GM15510 (cell line): Measurements from ENCODE around the gene PIP5K1A.
A peak's percentile ranks its signal among the peaks of the same experiment; 100 is the strongest.

Experiments used
- POLR2A ChIP-seq: IDR thresholded peaks from 3 replicates; pipeline ENCODE4 v1.6.1; 2011; ENCODE audit warnings: borderline replicate concordance; ENCODE audit not compliant: insufficient read length; ENCODE audit errors: extremely low read depth

PIP5K1A gene

DNA sequence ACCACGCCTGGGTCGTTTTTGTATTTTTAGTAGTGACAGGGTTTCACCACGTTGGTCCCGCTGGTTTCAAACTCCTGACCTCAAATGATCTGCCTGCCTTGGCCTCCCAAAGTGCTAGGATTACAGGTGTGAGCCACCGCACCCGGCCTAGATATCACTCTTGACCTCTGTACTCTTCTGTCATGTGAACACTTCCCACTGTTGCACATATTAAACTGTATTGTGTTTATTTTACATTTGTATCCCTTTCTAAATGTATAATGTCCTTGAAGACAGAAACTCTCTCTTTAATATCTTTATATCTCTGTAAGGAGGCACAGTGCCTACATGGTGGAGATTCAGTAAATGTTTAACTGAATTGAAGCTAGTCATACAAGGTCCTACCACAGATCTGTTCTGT is 36.9 kb downstream of the PIP5K1A start:
- no peak for TF ChIP-seq POLR2A

DNA sequence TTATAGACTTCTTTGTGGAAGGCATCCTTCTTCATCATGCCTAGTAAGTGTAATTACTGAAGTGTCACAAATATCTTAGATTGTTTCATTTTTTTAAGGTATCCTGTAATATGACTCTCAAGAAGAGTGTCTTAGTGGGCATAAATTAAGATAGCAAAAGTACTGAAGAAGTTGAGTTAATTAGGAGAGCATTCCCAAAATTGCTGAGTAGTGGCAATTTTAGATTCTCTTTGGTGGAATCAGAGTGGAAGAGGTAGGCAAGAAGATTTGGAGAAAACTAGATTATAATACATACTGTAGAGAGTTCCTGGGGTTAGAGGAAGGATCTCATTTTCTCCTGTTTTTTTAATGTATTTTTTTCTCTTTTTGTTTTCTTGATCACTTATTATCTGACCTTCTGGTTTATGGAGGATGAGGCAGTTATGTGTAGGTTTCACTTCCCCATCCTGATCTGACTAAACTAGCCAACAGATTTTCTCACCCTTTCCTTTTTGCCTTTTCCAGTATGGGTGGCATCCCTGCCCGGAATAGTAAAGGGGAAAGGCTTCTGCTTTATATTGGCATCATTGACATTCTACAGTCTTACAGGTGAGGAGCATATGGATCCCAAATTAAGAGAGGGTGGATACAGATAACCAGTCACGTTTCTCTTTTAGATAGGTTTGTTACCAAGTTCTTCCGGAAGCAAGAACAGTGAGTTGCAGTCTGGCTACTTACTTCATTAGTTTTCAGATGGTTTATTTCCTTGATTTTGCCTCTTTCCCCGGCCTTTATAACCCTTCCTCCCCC is 39.5 kb downstream of the PIP5K1A start:
- no peak for TF ChIP-seq POLR2A

DNA sequence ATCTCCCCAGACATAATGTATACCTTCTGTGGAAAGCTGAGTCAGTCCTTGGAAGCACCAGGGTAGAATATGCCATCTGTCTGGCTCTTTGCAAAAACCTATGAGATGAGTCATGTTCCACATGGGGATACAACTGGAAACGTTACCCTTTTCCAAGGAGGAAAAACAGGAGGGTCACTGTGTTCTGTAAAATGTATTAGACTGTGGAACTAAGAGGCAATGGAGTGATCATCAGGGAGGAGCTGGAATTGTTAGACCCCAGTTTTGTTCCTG is 40.1 kb downstream of the PIP5K1A start:
- no peak for TF ChIP-seq POLR2A

DNA sequence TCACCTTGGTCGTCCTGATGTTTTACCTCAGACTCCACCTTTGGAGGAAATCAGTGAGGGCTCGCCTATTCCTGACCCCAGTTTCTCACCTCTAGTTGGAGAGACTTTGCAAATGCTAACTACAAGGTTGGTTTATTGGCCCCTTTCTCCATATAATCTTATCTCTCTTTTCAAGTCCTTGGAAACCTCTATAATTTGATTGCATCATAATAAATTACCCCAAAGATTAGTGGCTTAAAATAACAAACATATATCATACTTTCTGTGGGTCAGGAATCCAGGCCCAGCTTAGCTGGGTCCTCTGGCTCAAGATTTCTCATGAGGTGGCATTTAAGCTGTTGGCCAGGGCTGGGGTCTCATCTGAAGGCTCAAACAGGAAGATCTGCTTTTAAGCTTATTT is 44.1 kb downstream of the PIP5K1A start:
- no peak for TF ChIP-seq POLR2A

DNA sequence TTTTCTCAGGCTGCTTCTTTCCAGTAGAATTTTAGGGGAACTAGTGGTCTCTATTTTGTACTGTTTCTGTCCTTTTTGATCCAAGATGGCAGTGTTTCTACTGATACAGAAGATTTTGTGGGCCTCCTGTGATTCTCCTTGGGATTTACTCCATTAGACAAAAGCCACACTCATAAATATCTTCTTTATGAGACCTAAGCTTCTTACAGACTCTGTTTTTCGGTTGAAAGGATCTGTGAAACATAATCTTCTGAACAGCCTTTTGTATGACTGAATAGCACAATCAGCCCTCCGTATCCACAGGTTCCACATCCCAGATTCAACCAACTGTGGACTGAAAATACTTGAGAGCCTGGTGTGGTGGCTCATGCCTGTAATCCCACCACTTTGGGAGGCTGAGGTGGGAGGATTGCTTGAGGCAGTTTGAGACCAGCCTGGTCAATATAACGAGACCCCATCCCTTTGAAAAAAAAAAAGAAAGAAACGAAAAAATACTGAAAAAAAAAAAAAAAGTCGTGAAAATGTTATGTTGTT is 45.4 kb downstream of the PIP5K1A start:
- no peak for TF ChIP-seq POLR2A

DNA sequence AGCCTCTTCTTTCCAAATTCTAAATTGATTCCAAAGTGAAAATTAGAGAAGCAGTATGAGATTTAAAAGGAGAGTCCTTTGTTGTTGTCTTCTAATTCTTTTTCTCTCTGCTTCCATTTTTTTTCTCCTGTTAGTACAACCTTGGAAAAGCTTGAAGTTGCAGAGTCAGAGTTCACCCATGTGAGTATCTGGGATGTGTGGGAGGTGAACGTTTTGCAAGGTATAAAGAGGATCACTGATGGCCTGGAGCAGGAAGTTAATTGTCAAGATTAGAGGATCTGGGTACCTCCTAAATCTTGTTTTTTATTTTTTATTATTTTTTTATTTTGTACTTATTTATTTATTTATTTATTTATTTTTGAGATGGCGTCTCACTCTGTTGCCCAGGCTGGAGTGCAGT is 48.4 kb downstream of the PIP5K1A start:
- no peak for TF ChIP-seq POLR2A

DNA sequence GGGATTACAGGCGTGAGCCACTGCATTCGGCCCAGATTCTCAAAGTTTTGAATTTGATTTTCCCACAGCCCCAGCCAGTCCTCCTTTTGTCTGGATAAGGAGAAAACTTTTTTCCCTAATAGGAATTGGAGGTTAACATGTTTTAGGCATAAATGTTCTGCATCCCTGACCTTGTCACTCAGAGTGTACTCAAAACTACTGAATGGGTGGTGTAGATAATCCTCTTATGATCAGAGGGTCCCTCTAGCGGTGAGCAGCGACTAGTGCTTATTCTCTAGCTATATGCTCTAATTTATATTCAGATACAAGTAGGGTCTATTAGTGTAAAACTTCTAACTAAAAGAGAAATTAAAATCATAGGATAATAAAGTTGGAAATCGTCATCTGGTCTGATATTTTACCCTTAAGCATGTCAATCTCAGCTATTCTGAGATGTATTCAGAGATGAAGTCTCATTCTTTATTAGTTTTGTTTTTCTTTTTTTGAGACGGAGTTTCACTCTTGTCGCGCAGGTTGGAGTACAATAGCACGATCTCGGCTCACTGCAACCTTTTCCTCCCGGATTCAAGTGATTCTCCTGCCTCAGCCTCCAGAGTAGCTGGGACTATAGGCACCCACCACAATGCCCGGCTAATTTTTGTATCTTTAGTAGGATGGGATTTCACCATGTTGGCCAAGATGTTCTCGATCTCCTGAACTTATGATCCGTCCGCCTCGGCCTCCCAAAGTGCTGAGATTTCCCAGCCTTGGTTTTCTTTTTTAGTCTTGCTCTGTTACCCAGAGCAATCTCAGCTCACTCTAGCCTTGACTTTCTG is 53.5 kb downstream of the PIP5K1A start:
- TF ChIP-seq POLR2A: no peak

DNA sequence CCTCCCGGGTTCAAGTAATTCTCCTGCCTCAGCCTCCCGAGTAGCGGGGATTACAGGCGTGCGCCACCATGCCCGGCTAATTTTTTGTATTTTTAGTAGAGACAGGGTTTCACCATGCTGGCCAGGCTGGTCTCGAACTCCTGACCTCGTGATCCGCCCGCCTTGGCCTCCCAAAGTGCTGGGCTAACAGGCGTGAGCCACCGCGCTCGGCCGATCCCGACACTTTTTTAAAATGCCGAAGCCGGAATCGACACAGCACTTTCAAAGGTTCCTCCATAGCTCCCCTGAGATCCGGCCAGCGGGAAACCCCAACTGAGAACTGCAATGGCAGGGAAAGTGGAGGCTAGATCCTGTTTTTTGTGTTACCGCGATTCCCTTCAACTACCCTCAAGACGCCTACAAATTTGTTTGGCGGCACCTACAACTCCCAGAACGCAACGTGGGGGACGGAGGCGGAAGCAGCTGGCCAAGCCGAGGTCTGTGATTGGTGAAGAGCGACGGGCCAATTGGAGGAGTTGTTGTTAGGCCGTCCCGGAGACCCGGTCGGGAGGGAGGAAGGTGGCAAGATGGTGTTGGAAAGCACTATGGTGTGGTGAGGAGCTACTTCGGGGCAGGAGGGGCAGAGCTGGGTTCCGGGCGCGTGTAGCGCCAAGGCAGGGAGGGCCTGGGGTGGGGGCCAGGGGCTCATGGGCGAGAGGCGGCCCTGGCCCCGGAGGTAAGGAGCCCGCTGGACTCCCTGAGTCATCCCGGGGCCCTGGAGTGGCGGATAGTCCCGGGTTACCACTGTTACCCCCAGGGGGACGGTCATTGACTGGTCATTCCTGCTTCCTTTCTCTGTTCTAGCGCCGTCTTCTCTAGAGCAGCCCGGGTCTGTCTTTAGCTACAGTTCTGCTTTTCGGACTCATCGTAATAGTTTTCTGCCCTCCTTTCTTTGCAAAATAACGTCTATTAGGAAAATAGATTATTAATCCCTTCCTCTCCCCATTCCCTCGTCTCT is 56.2 kb downstream of the PIP5K1A start, which contains the start of gene PSMD4:
Gene PSMD4, plus strand, starts transcription at position 518 of the 997 bp plus-strand sequence. Its CDS starts 49 bp downstream, at position 567.
- peak; percentile 92 for TF ChIP-seq POLR2A

DNA sequence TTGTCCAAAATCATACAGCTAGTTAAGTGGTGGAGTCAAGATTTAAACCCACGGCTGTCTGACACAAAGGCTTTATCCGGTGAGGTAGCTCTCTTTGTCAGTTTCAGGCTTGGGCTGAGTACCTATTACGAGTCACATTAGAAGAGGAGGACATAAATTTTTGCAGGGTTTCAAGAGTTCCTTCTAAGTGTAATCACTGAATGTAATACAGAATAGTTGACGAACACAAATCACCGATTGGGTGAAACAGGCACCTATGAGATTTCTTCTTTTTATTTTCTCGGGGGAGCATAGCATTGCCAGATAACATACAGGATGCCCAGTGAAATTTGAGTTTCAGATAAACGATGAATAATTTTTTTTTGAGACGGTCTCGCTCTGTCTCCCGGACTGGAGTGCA is 57.0 kb downstream of the PIP5K1A start:
- TF ChIP-seq POLR2A: no peak

DNA sequence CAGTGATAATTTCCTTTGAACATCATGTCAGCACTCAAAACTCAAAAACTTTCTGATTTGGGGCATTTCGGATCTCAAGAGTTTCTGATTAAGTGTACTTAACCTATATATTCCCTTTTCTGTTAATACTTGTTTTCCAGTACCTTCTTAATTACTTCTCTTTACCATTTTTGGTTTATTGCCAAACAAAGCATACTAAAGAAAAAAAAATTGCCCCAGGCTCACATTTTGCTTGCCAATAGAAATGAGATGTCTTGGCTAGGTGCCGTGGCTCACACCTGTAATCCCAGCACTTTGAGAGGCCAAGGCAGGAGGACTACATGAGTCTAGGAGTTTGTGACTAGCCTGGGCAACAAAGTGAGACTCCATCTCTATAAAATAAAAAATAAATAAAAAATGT is 61.0 kb downstream of the PIP5K1A start:
- TF ChIP-seq POLR2A: no peak

DNA sequence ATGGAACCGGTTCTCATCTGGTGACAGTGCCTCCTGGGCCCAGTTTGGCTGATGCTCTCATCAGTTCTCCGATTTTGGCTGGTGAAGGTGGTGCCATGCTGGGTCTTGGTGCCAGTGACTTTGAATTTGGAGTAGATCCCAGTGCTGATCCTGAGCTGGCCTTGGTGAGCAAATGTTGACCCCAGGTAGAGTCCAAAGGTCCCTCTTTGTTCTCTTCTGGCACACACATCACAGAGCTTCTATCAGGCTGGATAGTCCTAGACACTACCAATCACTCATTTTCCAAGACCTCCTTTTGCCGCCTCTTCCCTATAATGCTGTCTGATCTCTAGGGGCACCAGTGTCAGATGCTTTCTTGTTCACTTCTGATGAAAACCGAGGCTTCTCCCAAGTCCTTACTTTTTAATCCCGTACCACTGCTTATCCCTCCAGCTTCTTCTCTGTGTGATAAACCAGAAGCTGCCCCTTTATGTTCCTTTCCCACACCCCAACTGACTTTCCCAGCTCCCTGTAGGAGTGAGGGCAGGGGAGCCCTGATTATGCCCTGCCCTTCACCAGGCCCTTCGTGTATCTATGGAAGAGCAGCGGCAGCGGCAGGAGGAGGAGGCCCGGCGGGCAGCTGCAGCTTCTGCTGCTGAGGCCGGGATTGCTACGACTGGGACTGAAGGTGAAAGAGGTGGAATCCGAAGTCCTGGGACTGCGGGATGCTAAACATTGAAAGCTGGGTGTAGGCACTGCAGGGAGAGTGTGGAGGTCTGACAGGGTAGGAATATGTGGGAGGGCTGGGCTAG is 67.3 kb downstream of the PIP5K1A start:
- no peak for TF ChIP-seq POLR2A

DNA sequence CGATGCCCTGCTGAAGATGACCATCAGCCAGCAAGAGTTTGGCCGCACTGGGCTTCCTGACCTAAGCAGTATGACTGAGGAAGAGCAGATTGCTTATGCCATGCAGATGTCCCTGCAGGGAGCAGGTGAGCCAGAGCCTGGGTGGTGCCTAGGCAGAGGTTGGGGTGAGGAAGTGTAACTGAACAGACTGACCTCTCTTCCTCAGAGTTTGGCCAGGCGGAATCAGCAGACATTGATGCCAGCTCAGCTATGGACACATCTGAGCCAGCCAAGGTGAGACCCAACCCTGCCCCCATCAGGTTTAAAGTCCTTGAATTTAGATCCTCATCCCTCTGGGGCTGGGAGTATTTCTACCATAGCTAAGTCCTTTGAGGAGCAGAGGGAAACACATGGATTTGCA is 68.0 kb downstream of the PIP5K1A start:
- TF ChIP-seq POLR2A: no peak

DNA sequence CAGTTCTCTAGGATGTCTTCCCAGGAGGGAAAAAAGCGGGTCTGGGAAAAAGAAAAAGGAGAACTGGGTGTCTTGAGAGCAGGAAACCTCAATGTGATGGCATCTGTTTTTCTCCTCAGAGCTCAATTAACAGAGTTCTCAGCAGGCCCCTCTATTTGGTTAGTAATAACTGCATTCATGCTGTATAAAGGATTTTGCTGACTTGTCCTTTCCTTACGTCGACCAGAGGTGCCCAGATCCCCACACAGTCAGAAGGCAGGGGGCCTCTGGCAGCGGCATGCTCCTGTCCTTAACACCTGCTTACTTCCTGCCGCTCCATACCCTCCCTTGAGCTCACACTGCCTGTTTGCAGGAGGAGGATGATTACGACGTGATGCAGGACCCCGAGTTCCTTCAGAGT is 68.5 kb downstream of the PIP5K1A start:
- TF ChIP-seq POLR2A: no peak

DNA sequence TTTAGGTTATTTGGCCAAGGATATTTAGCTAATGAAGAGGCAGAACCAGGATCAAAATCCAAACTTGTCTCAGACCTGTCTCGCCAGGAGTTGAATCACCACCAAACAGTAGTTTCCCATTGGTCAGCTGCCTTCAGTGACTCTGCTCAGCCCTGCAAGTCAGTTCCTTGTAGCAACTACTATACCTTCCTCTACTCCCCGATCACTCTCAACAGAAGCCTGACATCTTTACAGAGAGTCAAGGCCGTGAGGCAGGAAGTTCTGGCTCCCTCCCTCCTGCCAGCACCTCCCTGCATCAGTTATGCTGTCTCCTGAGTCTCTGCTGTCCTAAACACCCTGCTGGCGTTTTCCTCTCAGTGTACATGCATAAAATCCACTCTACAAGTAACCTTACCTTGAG is 69.4 kb downstream of the PIP5K1A start:
- no peak for TF ChIP-seq POLR2A
